ENCODE measurements around the gene ADNP2. TPM values are rescaled to one million over a fixed set of nuclear protein-coding genes. Genes with fewer than 3 reads are reported as not detected.
"Not testable (repeated sequence)": the region's sequence is repeated elsewhere in the genome, so short reads cannot be mapped to it uniquely, and the experiment has no call there.

ADNP2 gene
- total and polyA plus RNA-seq, 2 donors = 11.2 to 23.7 TPM

- Histone ChIP-seq H3K4me3 (ENCODE audit: low read depth, low read length) (no peak overlapping the region), H3K27ac (ENCODE audit: low read depth) (no peak overlapping the region), H3K4me1 (ENCODE audit: insufficient read depth) (no peaks in the 10 kb centered on the region), H3K36me3 (ENCODE audit: insufficient read depth) (peaks cover 2% of the 10 kb centered on the region)
- 95% methylated on average over 7 of the region's 7 CpGs for WGBS
- no peak for DNase-seq (ENCODE audit: extremely low spot score)
Observed at GRCh38 chr18:80163183-80163582, 54.1 kb downstream of the ADNP2 start.

DNA sequence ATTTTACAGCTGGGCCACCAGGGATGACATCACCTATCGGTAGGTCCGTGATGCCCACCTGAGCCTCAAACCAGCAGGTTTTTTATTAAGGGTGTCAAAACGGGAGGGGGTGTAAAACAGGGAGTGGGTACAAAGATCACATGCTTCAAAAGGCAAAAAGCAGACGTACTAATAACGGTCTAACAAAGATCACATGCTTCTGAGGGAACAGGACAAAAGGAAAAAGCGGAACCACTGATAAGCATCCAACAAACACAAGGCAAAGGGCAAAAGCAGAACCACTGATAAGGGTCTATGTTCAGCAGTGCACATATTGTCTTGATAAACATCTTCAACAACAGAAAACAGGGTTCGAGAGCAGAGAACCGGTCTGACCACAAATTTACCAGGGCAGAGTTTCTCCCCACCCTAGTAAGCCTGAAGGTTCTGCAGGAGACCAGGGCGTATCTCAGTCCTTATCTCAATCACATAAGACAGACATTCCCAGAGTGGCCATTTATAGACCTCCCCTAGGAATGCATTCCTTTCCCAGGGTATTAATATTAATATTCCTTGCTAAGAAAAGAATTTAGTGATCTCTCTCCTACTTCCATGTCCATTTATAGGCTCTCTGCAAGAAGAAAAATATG, 55.8 kb downstream of the ADNP2 start:
- not testable (repeated sequence) for H3K36me3 ChIP-seq (ENCODE audit: insufficient read depth); DNase-seq (ENCODE audit: extremely low spot score); H3K27ac ChIP-seq (ENCODE audit: low read depth); H3K4me3 ChIP-seq (ENCODE audit: low read depth, low read length); H3K4me1 ChIP-seq (ENCODE audit: insufficient read depth)
- 89% methylated on average over 9 of the region's 9 CpGs for WGBS

DNA sequence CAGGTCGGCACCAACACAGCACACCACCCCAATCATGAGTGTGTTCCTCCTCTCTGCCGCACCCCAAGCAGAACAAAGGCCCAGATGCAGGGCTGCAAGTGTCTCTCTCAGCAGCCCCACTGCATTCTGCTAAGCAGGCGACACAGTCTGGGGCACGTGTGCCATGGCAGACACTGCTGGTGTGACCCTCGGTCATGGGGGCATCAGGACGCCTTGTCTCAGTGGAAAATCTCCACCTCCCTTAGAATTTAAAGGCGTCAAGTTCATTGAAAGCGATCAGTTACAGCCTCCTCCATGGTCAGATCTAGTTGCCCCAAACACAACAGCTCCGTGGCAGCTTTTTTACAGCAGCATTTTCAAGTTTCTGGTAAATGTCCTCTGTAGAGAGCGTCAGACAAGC, 57.2 kb downstream of the ADNP2 start:
- DNase-seq (ENCODE audit: extremely low spot score) = no peak
- Histone ChIP-seq H3K4me1 (ENCODE audit: insufficient read depth) (no peaks in the 10 kb centered on the region), H3K4me3 (ENCODE audit: low read depth, low read length) (no peak overlapping the region), H3K27ac (ENCODE audit: low read depth) (no peak overlapping the region), H3K36me3 (ENCODE audit: insufficient read depth) (no peaks in the 10 kb centered on the region)
- 93% methylated on average over 10 of the region's 10 CpGs for WGBS

DNA sequence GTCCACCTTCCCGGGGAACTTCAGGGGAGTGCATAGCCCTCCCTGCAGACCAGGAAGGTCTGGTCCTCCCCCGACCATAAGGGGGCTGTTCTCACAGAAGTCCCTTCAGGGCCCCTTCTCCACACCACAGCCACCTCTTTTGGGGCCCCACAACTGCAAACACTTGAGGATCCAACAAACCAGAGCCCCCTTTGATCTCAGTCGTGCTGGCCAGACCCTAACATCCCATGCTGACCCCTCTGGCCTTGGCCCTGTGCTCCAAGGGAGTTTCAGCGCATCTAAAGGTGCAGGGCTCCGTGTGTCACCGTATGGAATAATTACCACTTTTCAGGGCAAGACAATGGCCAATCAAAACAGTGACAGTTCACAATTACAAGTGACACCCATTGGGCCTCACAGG, 57.7 kb downstream of the ADNP2 start:
- H3K27ac ChIP-seq (ENCODE audit: low read depth) = no peak overlapping the region
- DNase-seq (ENCODE audit: extremely low spot score) = no peak
- 82% methylated on average over 6 of the region's 6 CpGs for WGBS

DNA sequence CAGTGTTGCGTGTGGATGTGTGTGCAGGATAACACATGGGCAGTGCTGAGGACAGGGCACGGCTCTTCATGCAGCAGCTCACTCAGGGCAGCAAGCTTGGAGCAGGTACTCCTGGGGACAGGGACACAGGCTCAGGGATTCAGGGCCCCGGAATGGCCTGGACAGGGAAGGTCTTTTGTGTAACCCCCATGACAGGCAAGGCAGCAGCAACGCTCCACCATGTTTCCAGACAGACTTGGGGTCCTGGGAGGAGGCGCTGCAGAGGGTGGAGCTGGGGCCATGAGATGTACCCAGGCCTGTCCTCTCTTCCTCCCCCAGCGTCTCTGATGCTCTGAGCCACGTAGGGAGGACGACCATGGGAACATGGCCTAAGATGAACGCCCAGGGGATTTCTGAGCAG, 58.3 kb downstream of the ADNP2 start:
- Histone ChIP-seq H3K4me3 (ENCODE audit: low read depth, low read length) (no peak overlapping the region), H3K4me1 (ENCODE audit: insufficient read depth) (no peaks in the 10 kb centered on the region), H3K27ac (ENCODE audit: low read depth) (no peak overlapping the region), H3K36me3 (ENCODE audit: insufficient read depth) (no peaks in the 10 kb centered on the region)
- DNase-seq (ENCODE audit: extremely low spot score) = no peak
- WGBS = 91% methylated on average over 9 of the region's 9 CpGs

More for the DNA sequence above, 57.7 kb downstream of the ADNP2 start:
- Histone ChIP-seq H3K4me3 (ENCODE audit: low read depth, low read length) (no peak overlapping the region), H3K4me1 (ENCODE audit: insufficient read depth) (no peaks in the 10 kb centered on the region), H3K36me3 (ENCODE audit: insufficient read depth) (no peaks in the 10 kb centered on the region)

DNA sequence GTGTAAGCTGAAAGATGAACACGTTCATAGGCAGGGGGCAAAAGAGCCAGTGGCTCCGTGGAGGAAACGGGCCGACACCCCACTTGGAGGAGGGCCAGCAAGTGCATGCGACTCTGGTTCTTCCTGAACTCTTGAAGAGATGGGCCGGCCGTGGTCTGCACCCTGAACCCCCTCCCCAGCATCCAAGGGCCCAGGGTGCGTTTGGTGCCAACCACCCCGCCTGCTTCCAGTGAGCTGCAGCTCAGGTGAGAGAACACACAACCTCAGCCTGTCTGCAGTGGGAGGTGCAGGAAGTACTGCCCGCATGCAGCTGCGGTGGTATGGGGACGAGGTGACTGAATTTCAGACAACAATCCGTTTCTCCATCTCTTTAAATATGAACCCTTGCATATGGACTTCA, 58.9 kb downstream of the ADNP2 start:
- 60% methylated on average over 13 of the region's 13 CpGs for WGBS

GRCh38 chr18:80168346-80168745, 59.3 kb downstream of the ADNP2 start:
- Histone ChIP-seq H3K4me3 (ENCODE audit: low read depth, low read length) (no peak overlapping the region), H3K4me1 (ENCODE audit: insufficient read depth) (no peaks in the 10 kb centered on the region), H3K27ac (ENCODE audit: low read depth) (no peak overlapping the region), H3K36me3 (ENCODE audit: insufficient read depth) (no peaks in the 10 kb centered on the region)
- no peak for DNase-seq (ENCODE audit: extremely low spot score)
- WGBS = 91% methylated on average over 2 of the region's 2 CpGs

More for the DNA sequence above, 58.9 kb downstream of the ADNP2 start:
- Histone ChIP-seq H3K36me3 (ENCODE audit: insufficient read depth) (no peaks in the 10 kb centered on the region), H3K4me1 (ENCODE audit: insufficient read depth) (no peaks in the 10 kb centered on the region), H3K27ac (ENCODE audit: low read depth) (no peak overlapping the region), H3K4me3 (ENCODE audit: low read depth, low read length) (no peak overlapping the region)
- DNase-seq (ENCODE audit: extremely low spot score) = no peak

DNA sequence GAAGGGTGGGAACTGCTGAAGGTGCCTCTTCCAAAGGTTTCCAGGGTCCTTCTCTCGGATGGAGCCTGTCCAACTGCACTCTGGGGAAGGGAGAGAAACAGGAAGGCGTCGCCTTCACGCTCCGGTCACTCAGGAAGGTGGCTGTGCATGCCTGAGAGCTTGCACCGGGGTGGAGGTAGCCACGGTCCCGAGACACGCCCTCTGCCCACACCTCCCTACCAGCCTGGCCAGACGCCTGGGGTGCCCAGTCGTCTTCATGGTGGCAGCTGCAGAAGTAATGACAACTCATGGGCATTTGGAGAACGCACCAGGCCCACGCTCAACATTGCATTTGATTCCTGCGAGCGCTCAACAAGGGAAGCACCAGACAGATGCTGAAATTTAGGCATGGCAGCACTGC, 59.9 kb downstream of the ADNP2 start:
- WGBS = 91% methylated on average over 15 of the region's 15 CpGs
- no peak overlapping the region for H3K27ac ChIP-seq (ENCODE audit: low read depth)
- H3K4me1 ChIP-seq (ENCODE audit: insufficient read depth) = no peaks in the 10 kb centered on the region
- H3K36me3 ChIP-seq (ENCODE audit: insufficient read depth) = no peaks in the 10 kb centered on the region
- DNase-seq (ENCODE audit: extremely low spot score) = no peak
- H3K4me3 ChIP-seq (ENCODE audit: low read depth, low read length) = no peak overlapping the region

DNA sequence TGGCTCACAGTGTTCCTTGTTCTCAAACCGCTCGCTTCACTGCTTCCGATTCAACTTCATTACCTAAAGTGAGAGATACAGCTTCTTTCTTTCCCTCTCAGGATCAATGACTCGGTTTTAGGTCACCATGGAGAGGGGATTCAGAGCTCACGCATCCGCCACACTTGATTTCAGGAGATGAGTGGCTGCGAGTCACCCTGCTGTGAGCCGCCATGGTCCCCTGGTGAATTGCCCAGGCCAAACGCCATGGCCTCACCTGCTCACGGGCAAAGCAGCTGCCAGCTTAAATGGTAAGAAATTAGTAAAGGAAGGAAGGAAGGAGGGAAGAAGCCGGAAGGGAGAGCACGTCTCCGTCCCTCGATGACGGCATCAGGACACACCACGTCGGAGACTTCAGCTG, 60.5 kb downstream of the ADNP2 start:
- DNase-seq (ENCODE audit: extremely low spot score) = no peak
- Histone ChIP-seq H3K4me3 (ENCODE audit: low read depth, low read length) (no peak overlapping the region), H3K4me1 (ENCODE audit: insufficient read depth) (no peaks in the 10 kb centered on the region), H3K36me3 (ENCODE audit: insufficient read depth) (no peaks in the 10 kb centered on the region), H3K27ac (ENCODE audit: low read depth) (no peak overlapping the region)
- WGBS = 91% methylated on average over 17 of the region's 17 CpGs

DNA sequence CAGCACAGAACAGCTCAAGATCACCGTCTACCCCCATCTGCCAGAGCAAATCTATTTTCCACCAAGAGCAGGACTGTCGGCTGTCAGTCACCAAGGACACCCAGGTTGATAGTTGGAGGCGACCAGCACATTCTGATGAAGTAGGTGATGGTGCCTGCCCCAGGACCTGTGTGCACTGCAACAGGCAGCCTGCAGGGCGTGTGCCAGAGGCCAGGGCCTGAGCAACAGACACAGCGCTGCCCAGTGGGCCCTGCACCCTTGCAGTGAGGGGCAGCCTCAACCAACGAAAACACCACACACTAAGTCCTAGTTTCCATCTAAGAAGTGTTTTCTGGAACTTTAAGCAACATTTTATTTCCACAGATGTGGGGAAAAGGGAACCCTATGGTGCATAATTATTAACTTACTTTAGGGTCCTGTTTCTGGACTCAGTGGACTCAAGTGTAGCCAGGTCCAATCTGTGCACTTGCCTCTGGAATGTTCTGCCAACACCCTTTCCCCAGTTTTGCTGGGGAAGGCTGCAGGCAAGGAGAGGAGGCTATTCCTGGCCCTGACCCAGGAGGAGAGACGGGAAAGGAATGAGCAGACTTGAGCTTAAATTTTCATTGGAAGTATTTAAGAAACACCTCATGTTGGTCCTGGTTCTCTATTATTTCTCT, 61.5 kb downstream of the ADNP2 start:
- Histone ChIP-seq H3K27ac (ENCODE audit: low read depth) (no peak overlapping the region), H3K4me3 (ENCODE audit: low read depth, low read length) (no peak overlapping the region), H3K4me1 (ENCODE audit: insufficient read depth) (no peaks in the 10 kb centered on the region), H3K36me3 (ENCODE audit: insufficient read depth) (no peaks in the 10 kb centered on the region)
- 84% methylated on average over 7 of the region's 7 CpGs for WGBS
- DNase-seq (ENCODE audit: extremely low spot score) = no peak

DNA sequence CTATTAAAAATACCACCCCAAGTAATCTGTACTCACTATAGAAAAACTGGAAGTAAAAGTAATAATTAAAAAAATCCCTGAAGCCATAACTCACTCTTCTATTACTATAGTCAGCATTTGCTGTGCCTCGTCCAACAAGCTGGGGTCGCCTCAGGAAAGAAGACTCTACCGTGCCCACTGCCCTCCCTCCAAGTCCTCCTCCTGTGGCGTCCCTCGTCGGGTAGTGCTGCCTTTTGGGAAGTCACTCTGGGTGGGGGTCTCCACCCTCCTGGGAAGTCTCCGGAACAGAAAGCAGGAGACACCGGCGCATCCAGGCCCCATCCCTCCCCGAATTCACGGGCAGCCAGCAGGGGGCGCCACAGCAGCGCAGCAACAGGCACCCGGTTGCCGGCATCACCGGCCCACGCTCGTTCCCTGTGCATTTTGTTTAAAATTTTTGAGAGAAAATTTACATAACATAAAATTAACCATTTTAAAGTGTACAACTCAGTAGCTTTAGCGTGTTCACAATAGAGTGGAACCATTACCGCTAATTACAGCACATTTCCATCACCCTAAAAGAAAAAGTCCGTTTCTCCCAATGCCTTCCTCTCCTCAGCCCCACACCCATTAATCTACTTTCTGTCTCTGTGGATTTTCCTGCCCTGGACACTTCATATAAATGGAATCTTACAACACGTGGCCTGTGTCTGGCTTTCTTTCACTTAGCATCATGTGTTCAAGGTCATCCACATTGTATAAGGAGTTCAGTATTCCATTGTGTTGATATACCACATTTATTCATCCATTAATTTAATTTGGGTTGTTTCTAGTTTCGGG, 62.2 kb downstream of the ADNP2 start:
- 24% methylated on average over 23 of the region's 23 CpGs for WGBS
- DNase-seq (ENCODE audit: extremely low spot score) = no peak
- H3K27ac ChIP-seq (ENCODE audit: low read depth) = no peak overlapping the region
- peak overlapping the region; percentile 13 for H3K4me3 ChIP-seq (ENCODE audit: low read depth, low read length)
- no peaks in the 10 kb centered on the region for H3K36me3 ChIP-seq (ENCODE audit: insufficient read depth)
- H3K4me1 ChIP-seq (ENCODE audit: insufficient read depth) = no peaks in the 10 kb centered on the region

- H3K4me3 ChIP-seq (ENCODE audit: low read depth, low read length) = no peak overlapping the region
- no peak overlapping the region for H3K27ac ChIP-seq (ENCODE audit: low read depth)
- WGBS = 83% methylated on average over 4 of the region's 4 CpGs
- DNase-seq (ENCODE audit: extremely low spot score) = no peak
- H3K36me3 ChIP-seq (ENCODE audit: insufficient read depth) = no peaks in the 10 kb centered on the region
- H3K4me1 ChIP-seq (ENCODE audit: insufficient read depth) = no peaks in the 10 kb centered on the region
Observed at GRCh38 chr18:80172056-80172455, 63.0 kb downstream of the ADNP2 start.

GRCh38 chr18:80173060-80173459, 64.0 kb downstream of the ADNP2 start:
- no peak for DNase-seq (ENCODE audit: extremely low spot score)
- H3K27ac ChIP-seq (ENCODE audit: low read depth) = no peak overlapping the region
- no peak overlapping the region for H3K4me3 ChIP-seq (ENCODE audit: low read depth, low read length)
- H3K4me1 ChIP-seq (ENCODE audit: insufficient read depth) = no peaks in the 10 kb centered on the region
- H3K36me3 ChIP-seq (ENCODE audit: insufficient read depth) = no peaks in the 10 kb centered on the region
- 93% methylated on average over 10 of the region's 10 CpGs for WGBS

All from urinary bladder (tissue), 4 donors.